Medulla oblongata (tissue), 1 donor: ENCODE data around the gene LRRC14B.
"Not testable (repeated sequence)": the region's sequence is repeated elsewhere in the genome, so short reads cannot be mapped to it uniquely, and the experiment has no call there.

Experiments
- DNase-seq: peaks from one replicate; pipeline ENCODE4 v3.0.0-alpha.2; 2015; ENCODE audit errors: extremely low spot score

The LRRC14B gene

GRCh38 chr5:160173-160510, 31.2 kb upstream of the LRRC14B start:
- no peak for DNase-seq

- DNase-seq = no peak
These were observed 30.1 kb upstream of the LRRC14B start for GRCh38 chr5:160921-161802.

- no peak for DNase-seq
These were observed 29.5 kb upstream of the LRRC14B start for GRCh38 chr5:161803-162110.

- no peak for DNase-seq
These were observed 29.1 kb upstream of the LRRC14B start for GRCh38 chr5:162190-162564.

- DNase-seq = no peak
These were observed 28.5 kb upstream of the LRRC14B start for GRCh38 chr5:162565-163337.

GRCh38 chr5:163338-163620, 28.0 kb upstream of the LRRC14B start:
- no peak for DNase-seq

- no peak for DNase-seq
These were observed 27.5 kb upstream of the LRRC14B start for GRCh38 chr5:163841-164240.

- no peak for DNase-seq
These were observed 27.1 kb upstream of the LRRC14B start for GRCh38 chr5:164244-164643.

- not testable (repeated sequence) for DNase-seq
These were observed 26.5 kb upstream of the LRRC14B start for GRCh38 chr5:164783-165182.

GRCh38 chr5:166441-167372, 24.6 kb upstream of the LRRC14B start:
- no peak for DNase-seq

- DNase-seq = no peak
These were observed 23.8 kb upstream of the LRRC14B start for GRCh38 chr5:167511-167910.

GRCh38 chr5:167982-168660, 23.2 kb upstream of the LRRC14B start:
- DNase-seq = no peak

- no peak for DNase-seq
These were observed 22.1 kb upstream of the LRRC14B start for GRCh38 chr5:169071-169727.

- DNase-seq = no peak
These were observed 21.6 kb upstream of the LRRC14B start for GRCh38 chr5:169728-170094.

- no peak for DNase-seq
These were observed 20.1 kb upstream of the LRRC14B start for GRCh38 chr5:170971-171800.

GRCh38 chr5:171801-172331, 19.4 kb upstream of the LRRC14B start:
- DNase-seq = no peak

GRCh38 chr5:172421-172820, 18.9 kb upstream of the LRRC14B start:
- DNase-seq = no peak

- no peak for DNase-seq
These were observed 18.4 kb upstream of the LRRC14B start for GRCh38 chr5:172841-173251.

- DNase-seq = no peak
These were observed 17.7 kb upstream of the LRRC14B start for GRCh38 chr5:173392-174290.
